Esophagus (tissue), 2 donors: ENCODE measurements around the gene AGR3. TPM values are rescaled to one million over a fixed set of nuclear protein-coding genes. Genes with fewer than 3 reads are reported as not detected.

Experiments
- H3K27ac ChIP-seq, 2 donors: one replicate each; pipeline ENCODE4 v1.5.1; 2013; ENCODE audit warnings: low read depth in 2 of 2, mild to moderate bottlenecking in 2 of 2, inconsistent platforms in 1 of 2, low read length in 1 of 2, moderate library complexity in 1 of 2
- H3K27me3 ChIP-seq, 2 donors: one replicate each; pipeline ENCODE4 v1.6.1; 2013; ENCODE audit warnings: low read length in 2 of 2, control low read depth in 1 of 2, mild to moderate bottlenecking in 1 of 2; ENCODE audit not compliant: insufficient read depth in 2 of 2, control insufficient read depth in 1 of 2
- H3K36me3 ChIP-seq, 2 donors: one replicate each; pipeline ENCODE4 v1.6.1; 2013; ENCODE audit warnings: low read length in 1 of 2; ENCODE audit not compliant: control insufficient read depth in 2 of 2, insufficient read depth in 2 of 2
- H3K4me1 ChIP-seq, 2 donors: one replicate each; pipeline ENCODE4 v1.6.1; 2013; ENCODE audit warnings: low read length in 1 of 2; ENCODE audit not compliant: control insufficient read depth in 2 of 2, insufficient read depth in 2 of 2
- H3K4me3 ChIP-seq, 2 donors: one replicate each; pipeline ENCODE4 v1.5.1; 2013; ENCODE audit warnings: low read length in 2 of 2, mild to moderate bottlenecking in 2 of 2, low read depth in 1 of 2, moderate library complexity in 1 of 2
- H3K9me3 ChIP-seq, 2 donors: one replicate each; pipeline ENCODE4 v1.6.1; 2013; ENCODE audit warnings: mild to moderate bottlenecking in 2 of 2, low read depth in 1 of 2, low read length in 1 of 2, moderate library complexity in 1 of 2; ENCODE audit not compliant: control insufficient read depth in 2 of 2, insufficient read depth in 1 of 2
- WGBS, 2 donors: extraction: QIAGEN DNeasy Blood & Tissue Kit; methylation state at CpG; one replicate each; pipeline ENCODE4 v1.1.7; 2013; 5-methylcytosine and 5-hydroxymethylcytosine counted together
- polyA plus RNA-seq, 2 donors: library from polyadenylated mRNA; stranded (reverse); fragments of 200-250 nt; gene quantifications; one replicate each; pipeline ENCODE4 v1.2.3, GENCODE V29; 2013
- donor health status: healthy with polysubstance abuse.
- donor health status: Bipolar disorder and iron deficiency.

Gene AGR3
- polyA plus RNA-seq, 2 donors: 0.07 TPM; not detected in 1

GRCh38 chr7:16841681-16842080, 40.1 kb downstream of the AGR3 start:
- H3K9me3 ChIP-seq: no peaks in the 10 kb centered on the region
- H3K27ac ChIP-seq: no peak overlapping the region
- 86 to 90% methylated on average over 4 of the region's 4 CpGs for WGBS, 2 donors
- no peaks in the 10 kb centered on the region for H3K4me1 ChIP-seq
- H3K4me3 ChIP-seq: no peak overlapping the region
- H3K27me3 ChIP-seq: no peaks in the 10 kb centered on the region
- no peaks in the 10 kb centered on the region for H3K36me3 ChIP-seq

GRCh38 chr7:16840094-16840493, 41.7 kb downstream of the AGR3 start:
- Histone ChIP-seq H3K27me3 (no peaks in the 10 kb centered on the region), H3K9me3 (no peaks in the 10 kb centered on the region), H3K4me3 (no peak overlapping the region), H3K27ac (no peak overlapping the region), H3K36me3 (no peaks in the 10 kb centered on the region), H3K4me1 (no peaks in the 10 kb centered on the region)
- WGBS, 2 donors: 98% methylated on average over 6 of the region's 6 CpGs

DNA sequence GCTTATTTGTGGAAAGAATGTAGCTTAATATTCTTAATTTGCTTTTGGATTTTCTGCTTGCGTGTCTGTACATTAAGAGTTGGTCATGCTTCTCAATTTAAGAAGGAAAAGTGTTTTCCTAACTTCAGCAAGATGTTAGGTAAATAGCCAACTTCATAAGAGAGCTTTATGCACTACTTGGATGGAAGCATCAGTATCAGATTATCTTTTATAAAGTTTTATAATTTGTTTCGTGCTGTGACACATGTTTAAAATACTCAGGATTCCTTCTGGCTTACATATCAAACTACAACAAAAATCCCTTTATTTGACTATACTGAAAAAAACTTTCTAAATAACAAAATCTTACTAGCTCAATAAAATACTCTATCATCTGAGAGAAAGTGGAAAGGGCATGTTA, 42.1 kb downstream of the AGR3 start:
- Histone ChIP-seq H3K36me3 (no peaks in the 10 kb centered on the region), H3K4me1 (no peaks in the 10 kb centered on the region), H3K27ac (no peak overlapping the region), H3K9me3 (no peaks in the 10 kb centered on the region), H3K4me3 (no peak overlapping the region), H3K27me3 (no peaks in the 10 kb centered on the region)
- 38 to 56% methylated on average over 2 of the region's 2 CpGs for WGBS, 2 donors

- Histone ChIP-seq H3K27me3 (no peaks in the 10 kb centered on the region), H3K9me3 (no peaks in the 10 kb centered on the region), H3K27ac (no peak overlapping the region), H3K36me3 (no peaks in the 10 kb centered on the region), H3K4me1 (no peaks in the 10 kb centered on the region), H3K4me3 (no peak overlapping the region)
- WGBS, 2 donors: 80 to 93% methylated on average over 1 of the region's 1 CpG
Observed at GRCh38 chr7:16838891-16839290, 42.9 kb downstream of the AGR3 start.

DNA sequence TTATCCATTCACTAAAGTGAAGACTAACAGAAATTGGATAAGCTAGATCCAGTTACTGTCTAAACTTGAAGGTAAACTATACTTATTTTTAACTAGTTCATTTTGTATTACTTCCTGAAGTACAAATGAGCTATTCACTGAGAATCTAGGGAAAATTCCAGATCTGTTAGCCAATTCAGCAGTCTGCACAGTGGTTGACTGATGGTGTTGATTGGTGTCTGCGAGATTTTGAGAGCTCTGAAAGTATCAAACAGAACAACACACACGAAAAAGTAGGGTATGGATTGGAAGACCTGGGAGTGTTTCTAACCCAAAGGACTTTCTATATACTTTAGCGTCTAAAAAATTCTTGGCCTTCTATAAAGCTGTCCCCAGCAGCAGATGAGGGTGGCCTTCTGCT, 43.4 kb downstream of the AGR3 start:
- Histone ChIP-seq H3K27ac (no peak overlapping the region), H3K36me3 (no peaks in the 10 kb centered on the region), H3K27me3 (no peaks in the 10 kb centered on the region), H3K4me3 (no peak overlapping the region), H3K4me1 (no peaks in the 10 kb centered on the region), H3K9me3 (no peaks in the 10 kb centered on the region)
- WGBS, 2 donors: 60 to 74% methylated on average over 3 of the region's 3 CpGs

GRCh38 chr7:16836481-16836880, 45.3 kb downstream of the AGR3 start:
- Histone ChIP-seq H3K4me3 (no peak overlapping the region), H3K9me3 (no peaks in the 10 kb centered on the region), H3K27ac (no peak overlapping the region), H3K27me3 (no peaks in the 10 kb centered on the region), H3K36me3 (no peaks in the 10 kb centered on the region), H3K4me1 (no peaks in the 10 kb centered on the region)
- 77 to 81% methylated on average over 5 of the region's 5 CpGs for WGBS, 2 donors

DNA sequence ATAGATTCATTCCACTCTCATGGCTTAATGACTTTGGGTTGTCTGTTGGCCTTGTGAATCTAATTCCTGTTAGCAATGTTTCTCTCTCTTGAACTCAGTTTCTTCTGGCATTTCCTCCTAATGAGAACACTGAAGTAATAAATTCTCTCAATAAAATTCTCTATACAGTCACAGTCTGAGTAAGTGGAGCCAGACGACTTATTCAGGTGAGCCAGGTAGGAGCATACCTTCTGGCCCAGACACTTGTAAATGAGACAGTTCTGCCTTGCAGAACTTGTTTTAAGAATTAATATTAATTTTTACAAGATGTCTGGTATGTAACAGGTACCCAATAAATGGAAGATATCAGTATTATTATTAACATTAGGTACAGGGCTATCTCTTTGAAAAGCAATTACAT, 48.4 kb downstream of the AGR3 start:
- Histone ChIP-seq H3K36me3 (no peaks in the 10 kb centered on the region), H3K27me3 (no peaks in the 10 kb centered on the region), H3K9me3 (no peaks in the 10 kb centered on the region), H3K4me3 (no peak overlapping the region), H3K27ac (no peak overlapping the region), H3K4me1 (no peaks in the 10 kb centered on the region)
- WGBS, 2 donors: 82 to 83% methylated on average over 1 of the region's 1 CpG

DNA sequence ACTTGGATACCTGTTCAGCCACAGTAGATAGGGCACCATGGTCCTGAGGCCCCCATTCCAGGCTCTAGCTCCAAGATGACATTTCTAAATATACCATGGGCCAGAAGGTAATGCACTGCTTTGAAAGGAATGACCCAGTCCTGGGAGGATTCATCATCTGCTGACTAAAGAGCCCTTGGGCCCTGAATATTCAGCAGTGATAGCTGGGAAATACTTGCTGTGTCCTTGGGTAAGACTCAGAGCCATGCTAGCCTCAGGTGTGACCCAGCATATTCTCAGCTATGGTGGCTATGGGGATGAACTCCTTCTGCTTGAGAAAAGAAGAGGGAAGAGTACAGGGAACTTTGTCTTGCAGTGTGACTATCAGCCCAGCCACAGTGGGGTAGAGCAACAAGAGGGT, 55.7 kb downstream of the AGR3 start:
- Histone ChIP-seq H3K27me3 (no peaks in the 10 kb centered on the region), H3K36me3 (no peaks in the 10 kb centered on the region), H3K27ac (no peak overlapping the region), H3K4me3 (no peak overlapping the region), H3K9me3 (no peaks in the 10 kb centered on the region), H3K4me1 (no peaks in the 10 kb centered on the region)

GRCh38 chr7:16822029-16822428, 59.8 kb downstream of the AGR3 start:
- H3K27me3 ChIP-seq: no peaks in the 10 kb centered on the region
- H3K4me1 ChIP-seq: no peaks in the 10 kb centered on the region
- H3K9me3 ChIP-seq: no peaks in the 10 kb centered on the region
- H3K4me3 ChIP-seq: no peak overlapping the region
- WGBS, 2 donors: 50 to 61% methylated on average over 3 of the region's 3 CpGs
- H3K27ac ChIP-seq: no peak overlapping the region
- no peaks in the 10 kb centered on the region for H3K36me3 ChIP-seq

- H3K27ac ChIP-seq: no peak overlapping the region
- no peaks in the 10 kb centered on the region for H3K9me3 ChIP-seq
- no peaks in the 10 kb centered on the region for H3K36me3 ChIP-seq
- peaks cover 0 to 3% of the 10 kb centered on the region in 2 donors for H3K27me3 ChIP-seq
- H3K4me3 ChIP-seq: no peak overlapping the region
- 77 to 82% methylated on average over 3 of the region's 3 CpGs for WGBS, 2 donors
- no peaks in the 10 kb centered on the region for H3K4me1 ChIP-seq
Observed at GRCh38 chr7:16818732-16819131, 63.1 kb downstream of the AGR3 start.
